NCI-H748 (cell line): Measurements from ENCODE around the gene ALPL.
"Not testable (repeated sequence)": the region's sequence is repeated elsewhere in the genome, so short reads cannot be mapped to it uniquely, and the experiment has no call there.

Experiments
- DNase-seq: peaks from one replicate; lab custom pipeline; 2025; ENCODE audit not compliant: unreplicated experiment; lab: John Stamatoyannopoulos, UW

The ALPL gene

DNA sequence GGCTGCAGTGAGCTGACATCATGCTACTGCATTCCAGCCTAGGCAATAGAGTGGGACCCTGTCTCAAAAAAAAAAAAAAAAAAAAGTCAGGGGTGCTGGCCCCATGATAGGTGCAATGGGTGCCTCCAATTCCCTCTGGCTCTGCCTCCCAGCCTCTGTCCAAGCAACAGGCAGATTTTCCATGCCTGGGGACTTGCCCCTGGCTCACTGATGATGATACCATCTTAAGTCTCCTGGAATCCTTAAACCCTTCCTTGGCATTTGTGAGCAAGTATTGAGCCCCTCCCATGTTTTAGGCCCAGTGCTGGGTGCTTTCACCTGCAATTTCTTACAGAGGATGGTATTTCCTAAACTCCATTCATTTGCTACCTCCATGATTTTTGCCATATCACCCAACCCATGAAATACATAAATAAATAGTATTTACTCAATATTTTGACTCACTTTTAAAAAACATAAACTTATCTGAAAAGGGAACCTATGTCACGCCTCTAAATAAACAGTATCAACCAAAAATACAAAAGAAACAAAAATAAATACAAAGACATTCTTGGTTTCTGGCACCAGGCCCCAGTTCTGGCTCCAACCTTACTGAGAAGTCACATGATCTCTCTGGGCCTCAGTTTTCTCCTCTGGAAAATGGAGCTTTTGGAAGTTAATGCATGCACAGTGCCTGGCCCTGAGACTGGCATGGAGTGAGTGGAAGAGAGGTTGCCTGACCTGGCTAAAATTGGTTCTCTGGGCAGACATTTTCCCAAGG, 1.5 kb upstream of the ALPL start:
- DNase-seq = no peak

DNA sequence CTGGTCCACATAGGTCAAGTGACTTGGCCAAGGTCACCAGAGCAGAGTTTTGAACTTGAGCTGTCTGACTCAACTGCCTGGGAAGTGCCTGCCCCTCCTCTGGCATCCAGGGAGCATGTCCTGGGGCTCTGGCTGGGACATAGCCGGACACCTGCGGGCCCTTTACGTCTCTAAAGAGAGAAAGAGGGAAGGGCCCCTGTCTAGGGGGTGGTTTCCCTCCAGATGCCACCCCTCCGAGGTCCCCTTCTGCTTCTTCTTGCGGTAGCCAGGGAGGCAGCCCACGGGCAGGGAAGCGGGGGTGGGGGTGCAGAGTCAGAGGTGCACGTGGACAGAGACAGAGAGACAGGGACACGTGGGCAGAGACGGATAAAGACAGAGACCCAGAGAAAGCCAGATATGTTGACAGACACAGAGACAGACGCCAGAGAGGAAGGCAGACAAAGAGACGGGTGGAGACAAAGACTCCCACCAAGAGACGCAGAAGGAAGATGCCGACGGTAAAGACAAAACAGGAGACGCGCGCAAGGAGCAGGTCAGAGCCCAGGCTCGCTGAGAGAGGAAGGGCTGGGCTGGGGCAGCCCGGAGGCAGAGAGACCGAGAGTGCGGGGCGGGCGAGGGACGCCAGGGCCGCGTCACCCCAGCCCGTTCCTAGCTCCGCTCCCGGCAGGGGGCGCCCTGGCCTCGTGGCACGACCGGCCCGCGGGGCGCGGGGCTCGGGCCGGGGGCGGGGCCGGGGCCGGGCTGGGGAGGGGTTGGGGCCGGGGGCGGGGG, 458 bp upstream of the ALPL start:
- peak; percentile 20 for DNase-seq

DNA sequence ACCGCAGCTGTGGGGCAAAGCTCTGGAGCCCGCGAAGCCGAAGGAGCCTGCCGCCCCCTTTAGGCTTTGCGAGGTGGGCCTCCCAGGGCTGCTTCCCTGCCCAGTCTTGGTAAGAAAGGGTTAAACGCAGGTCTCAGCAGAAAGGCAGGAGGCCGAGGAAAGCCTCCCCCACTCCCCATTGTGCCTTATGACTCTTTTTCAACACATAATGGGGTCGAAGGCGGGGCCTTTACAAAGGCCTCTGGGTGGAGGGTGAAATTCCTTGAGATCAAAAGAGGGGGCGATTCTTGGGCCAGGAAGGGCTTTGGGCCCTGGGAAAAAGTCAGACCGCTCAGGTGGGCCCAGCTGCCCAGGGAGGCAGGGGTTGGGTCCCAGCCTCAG, 880 bp downstream of the ALPL start:
- no peak for DNase-seq

DNA sequence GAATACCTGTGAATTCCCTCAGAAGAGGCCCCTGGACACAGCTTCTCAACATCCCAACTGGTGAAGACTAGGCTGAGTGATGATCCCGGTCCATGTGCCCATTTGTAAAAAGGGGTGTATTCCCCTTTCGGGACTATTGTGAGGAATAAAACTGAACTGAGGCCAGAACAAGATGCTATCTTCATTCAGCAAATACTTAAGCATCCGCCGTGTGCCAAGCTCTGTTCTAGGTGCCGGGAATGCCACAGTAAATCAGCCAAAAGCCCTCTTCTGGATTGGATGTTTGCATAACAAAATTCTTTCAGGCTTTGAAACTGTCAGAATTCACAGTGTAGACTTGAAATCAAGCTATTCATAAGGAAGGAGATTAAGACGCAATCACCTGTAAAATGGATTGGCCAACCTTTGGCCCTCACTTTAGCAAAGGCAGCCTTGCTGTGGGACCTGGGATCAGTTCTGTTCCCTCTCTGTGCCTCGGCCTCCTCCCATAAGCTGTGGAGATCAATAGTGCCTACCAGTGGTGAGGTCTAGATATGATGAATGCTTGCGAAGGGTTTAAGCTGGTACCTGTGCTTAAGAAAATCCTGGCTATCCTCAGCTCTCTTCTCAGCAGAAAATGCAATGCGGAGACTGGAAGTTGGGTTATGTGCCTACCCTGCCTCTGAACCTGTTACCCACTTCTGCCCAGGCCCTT, 1.8 kb downstream of the ALPL start:
- no peak for DNase-seq

DNA sequence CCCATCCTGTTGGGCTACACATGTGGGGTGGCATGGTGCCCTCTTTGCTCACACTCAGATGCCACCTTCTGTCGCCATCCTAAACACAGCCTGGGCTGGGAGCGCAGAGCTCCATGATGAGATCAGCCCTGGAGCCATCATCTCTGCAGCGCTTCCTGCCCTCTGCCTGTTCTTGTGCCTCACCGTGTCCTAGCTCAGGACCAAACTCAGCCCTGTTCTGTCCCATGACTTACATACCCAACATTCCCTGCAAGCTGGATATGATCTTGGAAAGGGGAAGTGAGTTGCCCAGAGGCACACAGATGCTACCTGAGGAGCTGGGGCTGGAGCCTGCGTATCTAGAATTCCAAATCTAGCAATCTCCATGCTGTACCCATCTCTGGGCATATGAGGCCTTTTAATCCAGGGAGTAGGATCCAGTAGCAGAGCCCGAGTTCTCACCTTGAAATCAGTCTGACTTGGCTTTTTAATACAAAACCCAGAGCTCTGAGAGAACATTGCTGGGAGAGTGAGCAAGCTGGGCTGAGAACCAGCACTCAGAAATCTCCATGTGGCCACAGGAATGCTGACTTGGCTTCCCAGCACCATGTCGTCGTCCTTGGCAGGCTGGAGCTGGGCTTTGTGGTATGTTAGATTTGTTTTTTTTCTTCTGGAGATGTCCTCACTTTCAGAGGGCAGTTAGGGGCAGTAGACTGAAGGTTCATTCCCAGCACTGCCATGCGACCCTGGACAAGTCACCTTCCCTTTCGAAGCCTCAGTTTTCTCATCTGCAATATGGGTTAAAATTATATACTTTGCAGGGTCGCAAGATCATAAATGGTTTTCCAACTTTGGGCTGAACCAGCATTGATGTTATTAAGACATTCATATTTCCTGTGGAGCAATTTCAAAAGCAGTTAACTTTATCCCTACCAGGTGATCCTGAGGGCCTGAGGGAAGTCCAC, 2.6 kb downstream of the ALPL start:
- DNase-seq = no peak

DNA sequence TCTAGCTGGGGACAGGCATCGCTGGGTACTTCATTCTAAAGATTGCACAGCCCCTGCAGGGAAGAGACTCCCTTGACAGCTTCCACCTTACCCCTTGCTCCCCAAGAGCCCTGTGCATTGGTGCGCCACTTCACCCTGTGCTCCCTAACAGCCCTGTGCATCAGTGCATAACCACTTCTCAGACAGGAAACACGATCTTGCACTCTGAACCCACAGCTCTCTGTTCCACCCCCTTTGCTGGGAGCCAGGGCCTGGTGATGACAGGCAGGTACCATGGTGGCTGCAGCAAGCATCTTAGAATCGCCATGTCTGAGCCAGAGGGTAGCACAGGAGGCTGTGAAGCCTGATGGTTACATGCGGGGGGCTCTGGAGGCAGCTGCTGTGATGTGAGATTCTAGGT, 5.0 kb downstream of the ALPL start:
- no peak for DNase-seq

DNA sequence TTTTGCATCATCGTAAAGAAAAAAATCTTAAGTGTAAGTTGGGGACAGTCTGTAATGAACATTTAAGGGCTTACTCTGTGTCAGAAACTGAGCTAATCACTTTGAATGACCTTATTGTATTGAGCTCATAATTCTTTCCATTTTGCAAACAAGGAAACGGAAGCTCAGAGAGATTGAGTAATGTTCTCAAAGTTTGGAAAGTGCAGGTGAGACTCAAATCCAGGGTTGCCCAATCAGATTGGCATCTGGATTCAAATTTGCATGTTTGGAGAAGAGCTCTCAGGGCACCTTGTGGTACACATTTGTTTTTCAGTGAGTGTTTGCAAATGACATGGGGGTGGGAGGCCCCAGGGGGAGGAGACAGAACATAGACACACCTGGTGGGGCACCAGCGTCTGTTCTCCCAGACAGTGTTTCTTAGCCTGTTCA, 8.0 kb downstream of the ALPL start:
- no peak for DNase-seq

DNA sequence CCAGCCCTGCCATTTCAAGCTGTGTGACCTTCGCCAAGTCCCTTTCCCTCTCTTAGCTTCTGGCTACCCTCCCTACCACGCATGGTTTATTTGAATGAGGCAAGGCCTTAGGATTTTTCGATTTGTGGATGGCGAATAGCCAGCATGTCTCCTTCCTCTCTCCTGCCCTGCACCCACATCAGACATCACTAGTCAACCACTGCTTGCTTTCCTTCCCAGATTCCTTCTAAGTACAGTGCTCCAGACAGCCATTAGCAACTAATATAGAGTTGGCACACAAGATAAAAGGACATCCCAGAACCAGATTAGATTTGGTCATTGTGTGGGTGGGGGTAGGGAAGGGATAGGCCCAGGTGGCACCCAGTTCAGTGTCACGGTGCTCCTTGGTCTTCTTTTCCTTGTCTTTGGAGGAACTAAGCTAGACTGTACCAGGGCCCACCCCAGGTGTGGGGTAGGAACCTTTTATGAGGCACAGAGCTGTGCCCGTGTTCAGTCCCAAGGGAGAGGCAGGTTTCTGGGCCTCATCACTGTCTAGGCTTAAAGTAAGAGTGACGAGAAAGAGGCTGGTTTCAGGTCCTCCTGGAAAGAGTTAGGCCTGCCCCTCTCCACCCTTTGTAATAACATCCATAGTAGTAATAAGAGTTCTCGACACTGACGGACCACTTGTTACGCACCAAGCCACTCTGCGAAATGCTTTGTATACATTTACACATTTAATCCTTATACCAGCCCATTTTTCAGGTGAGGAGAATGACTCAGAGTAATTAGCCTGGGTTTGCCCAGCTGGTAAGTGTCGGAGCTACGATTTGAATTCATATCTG, 8.6 kb downstream of the ALPL start:
- no peak for DNase-seq

DNA sequence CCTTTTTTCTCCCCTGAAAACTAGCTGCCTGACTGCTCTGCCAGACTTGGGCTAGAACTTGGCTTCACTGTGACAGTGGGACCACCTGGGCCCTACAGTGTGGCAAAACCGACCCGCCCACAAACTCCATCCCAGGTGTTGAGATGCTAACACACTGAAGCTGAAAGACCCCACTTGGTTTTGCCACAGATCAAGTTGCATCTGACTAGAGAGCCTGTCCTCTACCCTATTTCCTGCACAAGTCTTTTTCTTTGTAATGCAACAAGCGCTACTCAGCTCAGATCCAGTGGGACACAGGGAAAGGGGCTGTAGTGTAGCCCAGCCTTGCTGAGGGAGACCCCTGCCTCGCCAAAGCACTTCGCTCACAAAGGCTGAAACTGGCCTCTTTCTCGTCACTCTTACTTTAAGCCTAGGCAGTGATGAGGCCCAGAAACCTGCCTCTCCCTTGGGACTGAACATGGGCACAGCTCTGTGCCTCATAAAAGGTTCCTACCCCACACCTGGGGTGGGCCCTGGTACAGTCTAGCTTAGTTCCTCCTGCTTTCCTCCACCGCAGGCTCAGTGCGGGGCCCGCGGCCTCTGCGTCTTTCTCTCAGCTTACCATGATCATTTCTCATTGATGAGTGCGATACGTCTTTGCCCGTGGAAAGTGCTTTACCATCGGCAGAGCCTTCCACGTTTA, 9.7 kb downstream of the ALPL start:
- DNase-seq = no peak

DNA sequence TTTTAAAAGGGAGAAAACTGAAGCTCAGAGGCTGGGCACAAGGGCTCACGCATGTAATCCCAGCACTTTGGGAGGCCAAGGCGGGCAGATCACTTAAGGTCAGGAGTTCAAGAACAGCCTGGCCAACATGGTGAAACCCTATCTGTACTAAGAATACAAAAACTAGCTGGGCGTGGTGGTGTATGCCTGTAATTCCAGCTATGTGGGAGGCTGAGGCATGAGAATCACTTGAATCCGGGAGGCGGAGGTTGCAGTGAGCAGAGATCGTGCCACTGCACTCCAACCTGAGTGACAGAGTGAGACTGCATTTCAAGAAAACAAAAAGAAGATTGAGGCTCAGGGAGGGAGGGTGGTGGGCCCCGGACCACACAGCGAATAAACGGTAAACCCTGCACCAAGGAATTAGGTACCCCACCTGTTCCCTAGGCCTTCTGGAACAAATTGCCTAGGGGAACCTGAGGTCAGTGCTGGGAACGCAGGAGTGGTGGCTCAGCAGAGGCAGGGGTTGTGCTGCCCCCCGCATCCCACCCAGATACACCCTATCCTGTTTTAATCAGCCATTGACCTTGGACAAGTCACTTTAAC, 10.4 kb downstream of the ALPL start:
- DNase-seq = not testable (repeated sequence)

DNA sequence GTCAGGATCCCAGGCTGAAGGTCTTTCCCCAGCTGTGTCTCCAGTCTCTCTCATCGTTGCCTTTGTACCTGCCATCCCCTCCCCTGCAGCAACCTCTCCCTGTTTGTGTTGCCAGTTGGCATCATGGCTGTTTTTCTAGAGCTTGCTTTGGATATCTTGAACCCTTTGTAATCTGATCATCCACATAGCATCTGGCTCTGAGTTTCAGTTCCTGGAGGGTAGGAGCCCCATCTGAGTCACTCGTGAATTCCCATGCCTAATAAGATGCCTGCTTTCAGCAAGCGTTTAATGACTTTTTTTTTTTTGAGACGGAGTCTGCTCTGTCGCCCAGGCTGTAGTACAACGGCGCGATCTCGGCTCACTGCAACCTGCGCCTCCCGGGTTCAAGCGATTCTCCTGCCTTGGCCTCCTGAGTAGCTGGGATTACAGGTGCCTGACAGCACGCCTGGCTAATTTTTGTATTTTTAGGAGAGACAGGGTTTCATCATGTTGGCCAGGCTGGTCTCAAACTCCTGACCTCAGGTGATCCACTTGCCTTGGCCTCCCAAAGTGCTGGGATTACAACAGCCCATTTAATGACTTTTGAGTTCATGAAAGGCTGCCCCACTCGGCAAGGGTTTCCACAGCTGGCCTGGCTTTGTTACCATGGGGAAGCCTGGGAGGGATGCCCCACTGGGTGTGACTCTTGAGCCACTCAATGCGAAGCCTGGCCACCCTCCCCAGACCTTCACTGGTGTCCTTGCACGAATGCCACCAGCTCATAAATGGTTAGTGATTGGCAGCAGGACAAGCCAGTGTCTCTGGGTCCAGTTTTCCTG, 11.9 kb downstream of the ALPL start:
- DNase-seq = no peak

DNA sequence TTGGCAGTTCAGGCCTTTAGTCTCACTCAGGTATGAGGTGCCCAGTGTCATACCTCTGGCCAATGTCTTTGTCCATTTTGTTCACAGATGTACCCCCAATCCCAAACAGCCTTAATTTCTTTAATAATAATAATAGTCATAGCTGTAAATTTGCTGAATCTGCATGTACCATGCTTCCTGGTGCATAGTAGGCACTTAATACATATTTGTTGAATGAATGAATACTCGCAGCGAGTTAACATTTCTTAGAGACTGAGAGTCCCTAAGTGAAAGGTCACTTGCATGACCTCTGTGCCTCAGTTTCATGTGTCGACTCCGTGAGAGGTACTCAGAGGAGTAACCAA, 12.5 kb downstream of the ALPL start:
- DNase-seq = no peak

DNA sequence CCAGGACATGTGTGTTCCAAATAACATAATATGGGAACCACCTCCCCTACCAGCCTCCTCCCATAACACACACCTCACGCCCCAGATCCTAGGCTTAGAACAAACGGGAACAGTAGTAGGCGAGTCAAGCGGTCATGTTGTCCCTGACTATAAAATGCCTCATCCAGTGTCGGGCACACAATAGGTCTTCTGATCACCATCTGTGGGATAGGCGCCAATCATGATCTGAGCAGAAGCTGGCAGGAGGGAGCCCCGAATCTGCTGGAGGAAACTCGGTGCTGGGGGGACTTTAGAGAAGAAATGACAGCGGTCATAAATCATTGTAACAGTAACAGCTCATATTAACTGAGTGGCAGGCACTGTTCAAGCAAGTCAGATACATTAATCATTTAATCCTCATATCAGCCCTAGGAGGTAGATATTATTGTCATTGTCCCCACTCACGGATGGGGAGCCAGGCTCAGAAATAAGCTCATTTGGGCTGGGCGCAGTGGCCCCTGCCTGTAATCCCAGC, 13.4 kb downstream of the ALPL start:
- no peak for DNase-seq

DNA sequence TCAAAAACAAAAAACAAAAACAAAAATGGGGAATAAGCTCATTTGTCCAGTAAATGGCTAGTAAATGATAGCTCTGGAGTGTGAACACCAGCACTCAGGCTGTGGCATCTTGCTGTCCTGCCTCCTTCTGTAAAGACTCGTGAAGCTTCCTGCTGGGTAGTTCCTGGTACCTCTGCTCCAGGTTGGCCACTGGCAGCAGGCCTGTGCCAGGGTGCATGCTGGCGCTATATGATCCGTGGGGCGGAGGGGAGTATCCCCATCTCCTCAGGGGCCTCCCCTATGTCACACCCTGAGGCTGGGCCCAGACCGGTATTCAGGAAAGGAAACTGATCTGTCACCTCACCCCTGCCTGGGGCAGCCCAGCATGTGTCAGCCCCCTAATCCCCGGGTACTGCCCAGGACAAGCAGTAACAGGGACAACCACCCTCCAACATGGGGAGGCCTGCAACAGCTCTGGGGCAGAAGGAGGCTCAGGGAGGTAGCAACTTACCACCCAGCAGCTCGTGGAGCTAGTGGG, 14.1 kb downstream of the ALPL start:
- no peak for DNase-seq

DNA sequence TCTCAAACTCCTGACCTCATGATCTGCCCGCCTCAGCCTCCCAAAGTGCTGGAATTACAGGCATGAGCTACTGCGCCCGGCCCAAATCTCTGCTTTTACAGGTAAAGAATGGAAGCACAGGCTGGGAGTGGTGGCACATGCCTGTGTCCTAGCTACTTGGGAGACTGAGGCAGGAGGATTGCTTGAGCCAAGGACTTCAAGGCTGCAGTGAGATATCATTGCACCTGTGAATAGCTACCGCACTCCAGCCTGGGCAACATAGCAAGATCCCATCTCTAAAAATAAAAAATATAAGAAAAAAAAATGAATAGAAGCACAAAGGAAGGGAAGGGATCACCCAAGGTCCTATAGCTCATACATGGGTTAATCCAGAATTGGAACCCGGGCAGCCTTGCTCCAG, 15.0 kb downstream of the ALPL start:
- no peak for DNase-seq

DNA sequence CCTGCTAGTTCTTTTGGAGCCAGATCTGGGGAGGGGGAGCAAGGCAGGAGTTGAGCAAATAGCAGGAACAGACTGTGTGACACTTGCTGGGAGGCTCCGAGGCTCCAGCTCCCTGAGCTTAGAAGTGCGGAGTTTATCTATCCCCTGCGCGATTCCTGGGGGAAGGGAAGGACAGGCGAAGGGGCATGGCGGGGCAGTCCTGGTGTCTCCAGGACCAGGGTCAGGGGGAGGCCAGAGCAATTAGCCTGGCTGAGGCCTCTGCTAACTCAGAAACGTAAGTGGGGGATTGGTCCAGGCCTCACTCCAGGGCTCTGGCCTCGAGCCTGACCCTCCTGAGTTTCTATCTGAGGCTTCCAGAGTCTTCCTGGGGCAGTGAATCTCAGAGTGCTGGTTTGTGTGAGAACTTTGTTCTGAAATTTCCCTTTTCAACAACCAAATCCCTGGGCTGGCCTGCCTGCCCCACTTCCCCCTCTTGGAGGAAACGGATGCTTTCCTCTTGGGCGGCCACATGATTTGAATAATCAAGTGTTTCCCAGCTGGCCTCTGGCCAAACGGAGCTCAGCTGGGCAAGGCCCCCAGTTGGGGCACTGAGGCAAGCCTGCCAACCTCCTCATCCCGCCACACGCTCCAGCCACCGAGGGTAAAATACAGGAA, 15.6 kb downstream of the ALPL start:
- DNase-seq = no peak

DNA sequence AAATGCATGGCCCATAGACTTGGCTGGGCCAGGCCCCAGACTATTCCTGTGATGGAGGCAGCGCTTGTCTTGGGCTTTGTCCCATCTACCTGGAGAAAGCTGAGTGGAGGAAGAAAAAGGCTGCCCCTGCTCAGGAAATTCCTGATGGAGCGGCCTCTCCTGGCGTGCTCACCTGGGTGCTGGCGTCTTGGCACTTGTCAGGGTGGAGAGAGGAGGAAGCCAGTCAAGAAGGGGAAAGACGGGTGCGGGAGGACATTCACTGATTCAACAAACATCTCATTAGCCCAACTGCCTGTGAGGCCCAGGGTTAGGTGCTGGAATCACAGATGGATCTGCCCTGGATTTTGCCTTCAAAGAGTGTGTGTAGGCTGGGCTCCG, 16.1 kb downstream of the ALPL start:
- DNase-seq = no peak

DNA sequence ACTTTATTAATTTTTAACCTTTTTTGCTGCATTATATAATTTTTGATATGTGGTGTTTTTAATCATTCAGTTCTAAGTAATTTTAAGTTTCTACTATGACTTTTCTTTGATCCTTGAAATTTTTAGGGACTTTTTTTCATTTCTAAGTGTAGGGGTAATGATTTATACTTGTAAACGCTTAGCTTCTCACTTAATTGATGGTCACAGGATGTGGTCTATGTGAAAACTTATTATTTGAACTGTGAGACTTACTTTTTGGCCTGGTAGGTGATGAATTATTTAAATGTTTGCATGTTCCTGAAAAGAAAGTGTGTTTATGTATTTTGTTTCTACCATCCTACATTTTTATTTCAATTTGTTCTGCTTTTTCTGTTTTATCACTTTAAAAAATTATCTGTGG, 17.2 kb downstream of the ALPL start:
- DNase-seq = no peak
